ENCODE measurements around the gene KTI12.
A peak's percentile ranks its signal among the peaks of the same experiment; 100 is the strongest.
"Not testable (repeated sequence)": the region's sequence is repeated elsewhere in the genome, so short reads cannot be mapped to it uniquely, and the experiment has no call there.

KTI12 gene, protein sequence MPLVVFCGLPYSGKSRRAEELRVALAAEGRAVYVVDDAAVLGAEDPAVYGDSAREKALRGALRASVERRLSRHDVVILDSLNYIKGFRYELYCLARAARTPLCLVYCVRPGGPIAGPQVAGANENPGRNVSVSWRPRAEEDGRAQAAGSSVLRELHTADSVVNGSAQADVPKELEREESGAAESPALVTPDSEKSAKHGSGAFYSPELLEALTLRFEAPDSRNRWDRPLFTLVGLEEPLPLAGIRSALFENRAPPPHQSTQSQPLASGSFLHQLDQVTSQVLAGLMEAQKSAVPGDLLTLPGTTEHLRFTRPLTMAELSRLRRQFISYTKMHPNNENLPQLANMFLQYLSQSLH

DNA sequence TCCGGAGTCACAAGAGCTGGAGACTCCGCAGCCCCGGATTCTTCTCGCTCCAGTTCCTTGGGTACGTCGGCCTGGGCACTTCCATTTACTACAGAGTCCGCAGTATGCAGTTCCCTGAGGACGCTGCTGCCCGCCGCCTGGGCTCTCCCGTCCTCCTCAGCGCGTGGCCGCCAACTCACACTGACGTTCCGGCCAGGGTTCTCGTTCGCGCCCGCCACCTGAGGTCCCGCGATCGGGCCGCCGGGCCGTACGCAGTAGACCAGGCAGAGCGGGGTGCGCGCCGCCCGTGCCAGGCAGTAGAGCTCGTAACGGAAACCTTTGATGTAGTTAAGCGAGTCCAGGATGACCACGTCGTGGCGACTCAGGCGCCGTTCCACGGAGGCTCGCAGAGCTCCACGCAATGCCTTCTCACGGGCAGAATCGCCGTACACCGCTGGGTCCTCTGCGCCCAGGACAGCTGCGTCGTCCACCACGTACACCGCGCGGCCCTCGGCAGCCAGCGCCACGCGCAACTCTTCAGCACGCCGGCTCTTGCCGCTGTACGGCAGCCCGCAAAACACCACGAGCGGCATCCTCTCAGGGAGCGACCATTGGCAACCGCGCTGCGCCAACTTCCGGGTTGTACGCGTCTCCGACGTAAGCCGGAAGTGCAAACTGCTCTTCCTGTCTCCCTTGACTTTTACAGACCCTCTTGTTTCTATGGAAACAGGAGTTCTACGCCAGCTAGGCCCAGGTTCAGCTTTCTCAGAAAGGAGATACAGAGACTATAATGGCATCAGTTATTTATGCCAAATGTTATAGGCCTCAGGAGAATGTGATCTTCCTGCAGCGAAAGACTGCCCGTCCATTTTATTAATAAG lies at the start of gene KTI12:
Gene KTI12 (minus strand): TSS at position 621 of the 860 bp plus-strand sequence. CDS start 49 bp downstream, at position 572.
- peak; percentile 85 for DNase-seq

DNA sequence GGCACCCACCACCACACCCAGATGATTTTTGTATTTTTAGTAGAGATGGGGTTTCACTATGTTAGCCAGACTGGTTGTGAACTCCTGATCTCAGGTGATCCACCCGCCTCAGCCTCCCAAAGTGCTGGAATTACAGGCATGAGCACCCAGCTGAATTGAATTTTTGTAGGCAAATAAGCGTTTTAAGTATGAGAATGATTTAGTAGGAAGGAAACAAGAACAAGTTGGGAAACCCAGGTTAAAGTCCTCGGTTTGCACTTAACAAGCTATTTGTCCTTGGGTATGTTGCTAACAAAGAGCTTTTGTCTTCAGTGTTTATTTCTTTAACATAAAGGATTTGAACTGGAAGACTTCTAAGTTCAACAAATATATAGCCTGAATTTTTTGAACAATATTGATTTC lies 46.4 kb upstream of the KTI12 start:
- DNase-seq, result no peak

- not testable (repeated sequence) for DNase-seq
Observed at GRCh38 chr1:52077277-52077676, 43.7 kb upstream of the KTI12 start.

DNA sequence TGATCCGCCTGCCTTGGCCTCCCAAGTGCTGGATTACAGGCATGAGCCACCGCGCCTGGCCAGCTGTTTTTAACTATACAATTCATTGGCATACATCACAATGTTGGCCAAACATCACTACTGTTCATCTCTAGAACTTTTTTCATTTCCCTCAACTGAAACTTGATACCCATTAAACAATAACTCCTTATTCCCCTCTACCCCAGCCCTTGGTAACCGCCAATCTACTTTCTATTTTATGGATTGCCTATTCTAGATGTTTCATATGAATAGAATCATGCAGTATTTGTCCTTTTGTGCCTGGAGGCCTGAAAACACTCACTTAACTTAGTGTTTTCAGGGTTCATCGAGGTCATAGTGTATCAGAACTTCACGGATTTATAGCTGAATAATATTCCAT lies 38.7 kb upstream of the KTI12 start:
- DNase-seq, result no peak

DNA sequence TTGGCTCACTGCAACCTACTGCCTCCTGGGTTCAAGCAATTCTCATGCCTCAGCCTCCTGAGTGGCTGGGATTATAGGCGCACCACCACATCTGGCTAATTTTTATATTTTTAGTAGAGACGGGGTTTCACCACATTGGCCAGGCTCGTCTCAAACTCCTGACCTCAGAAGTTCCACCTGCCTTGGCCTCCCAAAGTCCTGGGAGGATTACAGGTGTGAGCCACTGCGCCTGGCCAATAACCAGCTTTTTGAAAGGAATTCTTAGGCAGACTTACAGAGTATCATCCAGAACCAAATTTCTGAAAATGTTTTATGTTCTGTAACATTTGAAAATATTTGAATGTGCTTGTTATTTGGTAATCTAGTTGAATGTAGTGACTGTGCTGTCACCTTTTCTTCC lies 37.1 kb upstream of the KTI12 start:
- DNase-seq, result no peak

DNA sequence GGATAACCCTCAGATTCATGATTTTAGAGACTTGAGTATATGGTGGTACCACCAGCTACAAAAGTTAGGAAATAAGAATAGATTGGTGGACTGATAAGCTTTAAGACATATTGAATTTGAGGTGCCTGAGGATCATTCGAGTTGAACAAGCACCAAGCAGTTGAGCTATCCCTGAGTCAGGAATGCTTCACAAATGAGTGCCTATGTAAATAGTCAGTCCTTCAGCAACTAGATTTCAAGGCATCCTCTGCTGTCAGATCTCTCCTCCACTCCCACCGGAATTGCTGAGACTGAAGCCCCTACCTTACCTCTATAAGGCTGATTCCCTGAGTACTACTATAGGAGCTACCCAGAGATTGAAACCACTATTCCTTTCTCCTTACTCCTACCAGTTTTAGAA lies 29.6 kb upstream of the KTI12 start:
- no peak for DNase-seq

GRCh38 chr1:52060822-52061221 lies 27.2 kb upstream of the KTI12 start:
- DNase-seq, result no peak

DNA sequence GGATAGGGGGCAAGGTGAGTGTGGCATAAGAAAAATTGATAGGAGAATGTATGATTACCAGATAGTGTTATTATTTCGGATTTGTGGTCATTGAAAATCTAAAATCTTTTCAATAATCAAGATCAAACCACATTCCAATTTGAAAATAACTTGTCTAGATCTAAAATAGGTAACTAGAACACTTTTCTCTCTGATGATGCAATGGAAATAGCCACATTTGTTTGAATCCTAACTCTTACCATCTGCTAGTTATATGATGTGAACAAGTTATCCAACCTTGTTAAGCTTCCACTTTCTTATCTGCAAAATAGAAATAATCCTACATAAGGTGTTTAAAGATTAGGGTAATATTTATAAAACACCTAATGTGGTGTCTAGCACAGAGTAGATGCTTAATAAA lies 26.3 kb upstream of the KTI12 start:
- DNase-seq, result no peak

DNA sequence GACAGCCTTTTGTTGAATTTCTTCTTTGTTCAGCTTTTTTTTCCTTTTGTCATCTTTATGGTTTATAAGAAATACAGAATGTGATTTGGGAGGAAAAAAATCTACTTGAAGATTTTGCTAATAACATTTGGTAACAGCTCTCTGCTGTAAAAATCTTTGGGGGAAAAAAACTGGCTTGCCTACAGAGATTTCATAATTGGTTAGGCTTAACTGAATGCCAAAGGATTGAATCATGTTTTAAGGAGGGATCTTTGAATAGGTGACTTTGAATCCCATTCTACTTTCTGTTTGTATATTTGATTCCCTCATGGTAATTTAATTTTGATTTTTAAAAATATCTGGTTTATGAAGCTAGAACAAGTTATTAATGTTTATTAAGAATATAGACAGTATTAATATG lies 25.7 kb upstream of the KTI12 start:
- no peak for DNase-seq

DNA sequence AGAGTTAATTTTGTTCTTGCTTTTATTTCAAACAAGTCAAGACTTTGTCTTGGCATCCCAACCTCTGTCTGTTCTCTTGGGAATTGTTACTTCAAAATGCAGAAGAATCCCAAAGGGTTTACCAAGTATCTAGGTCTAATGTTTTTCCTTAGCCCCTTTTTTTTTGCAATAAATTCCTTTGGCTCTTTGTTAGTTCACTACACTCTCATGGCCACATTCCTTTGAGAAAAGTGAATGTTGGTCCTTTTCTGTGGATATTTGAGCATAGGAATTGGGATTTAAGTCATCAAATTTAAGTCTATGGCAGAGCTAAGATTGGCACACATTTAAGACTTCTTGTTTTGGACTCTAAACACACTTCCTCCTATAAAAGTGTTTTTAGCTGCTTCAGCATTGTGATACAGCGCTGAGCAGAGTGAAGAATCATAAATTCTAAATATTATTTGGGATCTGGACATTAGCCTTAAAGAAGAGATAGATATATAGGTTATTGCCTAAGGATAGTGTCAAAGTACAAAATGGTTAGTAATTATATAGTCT lies 24.3 kb upstream of the KTI12 start:
- DNase-seq, result no peak

GRCh38 chr1:52057255-52057654 lies 23.6 kb upstream of the KTI12 start:
- DNase-seq, result no peak

GRCh38 chr1:52056937-52057231 lies 23.3 kb upstream of the KTI12 start:
- no peak for DNase-seq

- DNase-seq, result peak; percentile 91
Observed at GRCh38 chr1:52056163-52056936, 22.7 kb upstream of the KTI12 start, which contains the start of gene BTF3L4. BTF3L4 (plus strand) TSS chr1:52056295; CDS start chr1:52059848, 3,553 bp downstream.

- no peak for DNase-seq
Observed at GRCh38 chr1:52055866-52056162, 22.2 kb upstream of the KTI12 start.

- DNase-seq, result peak; percentile 60
Observed at GRCh38 chr1:52055066-52055865, 21.7 kb upstream of the KTI12 start, which contains the start of gene TXNDC12. TXNDC12 (minus strand) TSS chr1:52055191; CDS start chr1:52055096, 95 bp downstream.

- DNase-seq, result no peak
Observed at GRCh38 chr1:52054496-52055065, 21.0 kb upstream of the KTI12 start.

GRCh38 chr1:52053862-52054261 lies 20.3 kb upstream of the KTI12 start:
- DNase-seq, result no peak

GRCh38 chr1:52049337-52049736 lies 15.7 kb upstream of the KTI12 start:
- DNase-seq, result not testable (repeated sequence)

GRCh38 chr1:52045666-52046195 lies 12.1 kb upstream of the KTI12 start:
- DNase-seq, result not testable (repeated sequence)

DNA sequence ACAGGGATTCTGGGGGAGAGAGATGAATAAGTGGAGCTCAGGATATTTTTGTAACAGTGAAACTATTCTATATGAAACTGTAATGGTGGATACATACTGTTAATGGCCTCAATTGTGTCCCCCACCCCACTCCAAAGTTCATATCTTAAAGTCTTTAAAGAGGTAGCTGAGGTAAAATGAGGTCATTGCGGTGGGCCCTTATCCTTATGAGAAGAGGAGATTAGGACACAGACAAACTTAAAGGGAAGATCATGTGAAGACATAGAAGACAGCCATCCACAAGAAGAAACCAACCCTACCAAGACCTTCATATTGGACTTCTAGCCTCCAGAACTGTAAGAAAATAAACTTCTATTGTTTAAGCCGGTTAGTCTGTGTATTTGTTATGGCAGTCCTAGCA lies 11.6 kb upstream of the KTI12 start:
- no peak for DNase-seq

DNA sequence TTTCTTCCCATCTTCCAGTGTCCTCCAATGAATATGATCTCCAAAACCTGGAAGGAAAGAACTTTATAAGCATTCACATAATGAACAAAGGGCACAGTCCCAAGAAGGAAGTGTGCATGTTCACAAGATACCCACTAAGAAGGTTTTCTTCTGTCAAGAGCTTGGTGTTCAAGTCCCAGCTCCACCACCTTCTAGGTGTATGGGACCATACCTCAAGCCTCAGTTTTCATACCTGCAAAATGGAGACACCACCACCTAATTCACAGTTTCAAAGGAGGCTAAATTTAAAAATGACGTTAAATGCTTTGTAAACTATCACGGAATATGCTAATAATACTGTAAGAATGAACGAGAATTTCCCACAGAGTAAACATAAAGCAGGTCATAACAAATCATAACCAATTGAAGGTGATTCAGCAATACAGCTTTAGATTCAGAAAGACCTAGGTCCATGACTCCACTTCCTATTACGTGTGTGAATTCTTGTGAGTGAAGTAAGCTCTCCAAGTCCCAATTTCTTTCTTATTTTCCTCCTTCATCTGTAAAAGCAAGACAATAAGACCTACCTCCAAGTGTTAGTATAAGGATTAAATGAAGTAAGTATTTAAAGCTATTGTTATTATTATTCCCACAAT lies 8.1 kb upstream of the KTI12 start:
- DNase-seq, result no peak

All from activated CD8-positive, alpha-beta memory T cell treated with anti-CD3 and anti-CD28 coated beads, Interleukin-2, amount 50 U/mL, for 4 hours (primary cell).